K562 (cell line): ENCODE measurements around the gene LSM4. TPM values are rescaled to one million over a fixed set of nuclear protein-coding genes. Genes with fewer than 3 reads are reported as not detected.

ENCODE experiments used
- GATAD2A ChIP-seq: fragments of 450-650 bp; IDR thresholded peaks from 2 replicates; pipeline ENCODE4 v1.6.1; 2017
- MECOM ChIP-seq: fragments of 250-450 bp; sonication (Bioruptor Pico); IDR thresholded peaks from 2 replicates; pipeline ENCODE4 v1.8.0; 2022; ENCODE audit warnings: inconsistent platforms
- POLR2AphosphoS5 ChIP-seq: IDR thresholded peaks from 2 replicates; pipeline ENCODE4 v1.6.1; 2011; ENCODE audit warnings: mild to moderate bottlenecking, low read depth, low read length, moderate library complexity; ENCODE audit not compliant: control insufficient read depth, insufficient read depth
- TCFL5 ChIP-seq: fragments of 250-450 bp; sonication (Bioruptor Pico); conservative IDR thresholded peaks from 2 replicates; pipeline ENCODE4 v1.6.1; 2021; ENCODE audit warnings: mild to moderate bottlenecking, moderate library complexity, matching md5 sums
- XRCC3 ChIP-seq: fragments of 450-650 bp; IDR thresholded peaks from 2 replicates; pipeline ENCODE4 v1.6.1; 2017; ENCODE audit warnings: mild to moderate bottlenecking, moderate library complexity
- ZNF717 ChIP-seq: fragments of 250-450 bp; sonication (Bioruptor Pico); IDR thresholded peaks from 2 replicates; pipeline ENCODE4 v1.5.0; 2021
- polyA plus RNA-seq, 8 experiments: library from polyadenylated mRNA; depleted of rRNA in 4 of 8; stranded (reverse) in 5 of 8; unstranded in 3 of 8; fragments of >200 nt; fragmentation: Nextera tagmentation in 2 of 8; fragmentation: Illumina TruSeq in 1 of 8; extraction: Ambion mirVana in 2 of 8; extraction: Trizol in 1 of 8; gene quantifications; 2 replicates each; pipeline versions ENCODE4 v1.2.1 to v1.2.3, GENCODE V29; 2011 to 2014; ENCODE audit warnings: inconsistent platforms in 1 of 8, missing spikeins in 1 of 8
- total RNA-seq, 7 experiments: library from RNA; depleted of rRNA in 6 of 7; stranded (reverse); fragments of >200 nt in 6 of 7; fragmentation: Illumina TruSeq in 2 of 7; extraction: Trizol in 2 of 7; gene quantifications; 2 replicates each; pipeline versions ENCODE4 v1.2.1 to v1.2.3, GENCODE V29; 2011 to 2021; ENCODE audit warnings: low replicate concordance in 1 of 7
- TF ChIP-seq, protein P1 (sequence below): sonication (generic); formaldehyde crosslinking; IDR thresholded peaks from 2 replicates; pipeline ENCODE4 v1.8.0; 2023; ENCODE audit warnings: mild to moderate bottlenecking, missing genetic modification reagents
- TF ChIP-seq, protein P2 (sequence below): fragments of 250-450 bp; sonication (Bioruptor Pico); IDR thresholded peaks from 2 replicates; pipeline ENCODE4 v1.4.0; 2020
- TF ChIP-seq, protein P3 (sequence below): fragments of 200-800 bp; sonication (Bioruptor generic); IDR thresholded peaks from 2 replicates; pipeline ENCODE4 v1.6.1; 2016; ENCODE audit warnings: missing genetic modification characterization, missing compliant biosample characterization

The LSM4 gene
- total and polyA plus RNA-seq, 9 of the 15 experiments (the other 6 are each of a cell fraction or from before 2014, with no cell fraction given), result 11.9 to 763 (median 202) TPM

DNA sequence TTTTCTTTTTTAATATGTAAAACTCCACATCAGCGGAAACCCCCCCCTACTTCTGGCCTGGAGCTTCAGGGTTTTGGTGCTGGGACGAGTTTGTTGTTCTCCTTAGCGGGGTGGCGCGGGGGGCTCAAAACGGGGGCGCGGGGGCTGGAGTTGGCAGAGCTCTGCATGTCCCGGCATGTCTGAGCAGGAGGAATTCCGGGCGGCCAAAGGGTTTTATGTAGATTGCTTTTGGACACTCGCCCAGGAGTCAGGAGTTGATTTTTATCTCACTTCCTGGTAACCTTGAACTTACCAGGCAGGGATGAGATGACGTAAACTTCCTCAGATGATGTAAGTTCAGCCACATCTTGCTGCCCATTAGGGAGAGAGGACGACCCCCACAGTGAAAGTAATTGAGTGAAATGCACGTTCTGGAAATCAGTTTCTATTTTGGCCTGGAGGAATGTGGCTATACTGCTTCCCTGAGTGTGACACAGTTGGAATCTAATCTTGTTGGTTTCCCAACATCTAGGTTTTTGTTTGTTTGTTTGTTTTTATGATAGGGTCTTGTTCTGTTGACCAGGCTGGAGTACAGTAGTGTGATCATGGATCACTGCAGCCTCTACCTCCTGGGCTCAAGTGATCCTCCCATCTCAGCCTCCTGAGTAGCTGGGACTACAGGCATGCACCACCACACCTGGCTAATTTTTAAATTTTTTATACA, 42.1 kb upstream of the LSM4 start (continued):
- TF ChIP-seq TCFL5, result peak; percentile 69; the same call in 1 of the 2 replicates
- peak; percentile 82 for TF ChIP-seq MECOM (CRISPR knock-in tag)
- TF ChIP-seq, protein P1, sequence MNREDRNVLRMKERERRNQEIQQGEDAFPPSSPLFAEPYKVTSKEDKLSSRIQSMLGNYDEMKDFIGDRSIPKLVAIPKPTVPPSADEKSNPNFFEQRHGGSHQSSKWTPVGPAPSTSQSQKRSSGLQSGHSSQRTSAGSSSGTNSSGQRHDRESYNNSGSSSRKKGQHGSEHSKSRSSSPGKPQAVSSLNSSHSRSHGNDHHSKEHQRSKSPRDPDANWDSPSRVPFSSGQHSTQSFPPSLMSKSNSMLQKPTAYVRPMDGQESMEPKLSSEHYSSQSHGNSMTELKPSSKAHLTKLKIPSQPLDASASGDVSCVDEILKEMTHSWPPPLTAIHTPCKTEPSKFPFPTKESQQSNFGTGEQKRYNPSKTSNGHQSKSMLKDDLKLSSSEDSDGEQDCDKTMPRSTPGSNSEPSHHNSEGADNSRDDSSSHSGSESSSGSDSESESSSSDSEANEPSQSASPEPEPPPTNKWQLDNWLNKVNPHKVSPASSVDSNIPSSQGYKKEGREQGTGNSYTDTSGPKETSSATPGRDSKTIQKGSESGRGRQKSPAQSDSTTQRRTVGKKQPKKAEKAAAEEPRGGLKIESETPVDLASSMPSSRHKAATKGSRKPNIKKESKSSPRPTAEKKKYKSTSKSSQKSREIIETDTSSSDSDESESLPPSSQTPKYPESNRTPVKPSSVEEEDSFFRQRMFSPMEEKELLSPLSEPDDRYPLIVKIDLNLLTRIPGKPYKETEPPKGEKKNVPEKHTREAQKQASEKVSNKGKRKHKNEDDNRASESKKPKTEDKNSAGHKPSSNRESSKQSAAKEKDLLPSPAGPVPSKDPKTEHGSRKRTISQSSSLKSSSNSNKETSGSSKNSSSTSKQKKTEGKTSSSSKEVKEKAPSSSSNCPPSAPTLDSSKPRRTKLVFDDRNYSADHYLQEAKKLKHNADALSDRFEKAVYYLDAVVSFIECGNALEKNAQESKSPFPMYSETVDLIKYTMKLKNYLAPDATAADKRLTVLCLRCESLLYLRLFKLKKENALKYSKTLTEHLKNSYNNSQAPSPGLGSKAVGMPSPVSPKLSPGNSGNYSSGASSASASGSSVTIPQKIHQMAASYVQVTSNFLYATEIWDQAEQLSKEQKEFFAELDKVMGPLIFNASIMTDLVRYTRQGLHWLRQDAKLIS (CRISPR knock-in tag), result no peak
- TF ChIP-seq GATAD2A, result peak; percentile 62; the same call in 1 of the 2 replicates
- no peak for TF ChIP-seq ZNF717 (CRISPR knock-in tag)
- TF ChIP-seq, protein P2, sequence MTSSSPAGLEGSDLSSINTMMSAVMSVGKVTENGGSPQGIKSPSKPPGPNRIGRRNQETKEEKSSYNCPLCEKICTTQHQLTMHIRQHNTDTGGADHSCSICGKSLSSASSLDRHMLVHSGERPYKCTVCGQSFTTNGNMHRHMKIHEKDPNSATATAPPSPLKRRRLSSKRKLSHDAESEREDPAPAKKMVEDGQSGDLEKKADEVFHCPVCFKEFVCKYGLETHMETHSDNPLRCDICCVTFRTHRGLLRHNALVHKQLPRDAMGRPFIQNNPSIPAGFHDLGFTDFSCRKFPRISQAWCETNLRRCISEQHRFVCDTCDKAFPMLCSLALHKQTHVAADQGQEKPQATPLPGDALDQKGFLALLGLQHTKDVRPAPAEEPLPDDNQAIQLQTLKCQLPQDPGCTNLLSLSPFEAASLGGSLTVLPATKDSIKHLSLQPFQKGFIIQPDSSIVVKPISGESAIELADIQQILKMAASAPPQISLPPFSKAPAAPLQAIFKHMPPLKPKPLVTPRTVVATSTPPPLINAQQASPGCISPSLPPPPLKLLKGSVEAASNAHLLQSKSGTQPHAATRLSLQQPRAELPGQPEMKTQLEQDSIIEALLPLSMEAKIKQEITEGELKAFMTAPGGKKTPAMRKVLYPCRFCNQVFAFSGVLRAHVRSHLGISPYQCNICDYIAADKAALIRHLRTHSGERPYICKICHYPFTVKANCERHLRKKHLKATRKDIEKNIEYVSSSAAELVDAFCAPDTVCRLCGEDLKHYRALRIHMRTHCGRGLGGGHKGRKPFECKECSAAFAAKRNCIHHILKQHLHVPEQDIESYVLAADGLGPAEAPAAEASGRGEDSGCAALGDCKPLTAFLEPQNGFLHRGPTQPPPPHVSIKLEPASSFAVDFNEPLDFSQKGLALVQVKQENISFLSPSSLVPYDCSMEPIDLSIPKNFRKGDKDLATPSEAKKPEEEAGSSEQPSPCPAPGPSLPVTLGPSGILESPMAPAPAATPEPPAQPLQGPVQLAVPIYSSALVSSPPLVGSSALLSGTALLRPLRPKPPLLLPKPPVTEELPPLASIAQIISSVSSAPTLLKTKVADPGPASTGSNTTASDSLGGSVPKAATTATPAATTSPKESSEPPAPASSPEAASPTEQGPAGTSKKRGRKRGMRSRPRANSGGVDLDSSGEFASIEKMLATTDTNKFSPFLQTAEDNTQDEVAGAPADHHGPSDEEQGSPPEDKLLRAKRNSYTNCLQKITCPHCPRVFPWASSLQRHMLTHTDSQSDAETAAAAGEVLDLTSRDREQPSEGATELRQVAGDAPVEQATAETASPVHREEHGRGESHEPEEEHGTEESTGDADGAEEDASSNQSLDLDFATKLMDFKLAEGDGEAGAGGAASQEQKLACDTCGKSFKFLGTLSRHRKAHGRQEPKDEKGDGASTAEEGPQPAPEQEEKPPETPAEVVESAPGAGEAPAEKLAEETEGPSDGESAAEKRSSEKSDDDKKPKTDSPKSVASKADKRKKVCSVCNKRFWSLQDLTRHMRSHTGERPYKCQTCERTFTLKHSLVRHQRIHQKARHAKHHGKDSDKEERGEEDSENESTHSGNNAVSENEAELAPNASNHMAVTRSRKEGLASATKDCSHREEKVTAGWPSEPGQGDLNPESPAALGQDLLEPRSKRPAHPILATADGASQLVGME (CRISPR knock-in tag), result no peak
- TF ChIP-seq POLR2AphosphoS5, result peak; percentile 53; the same call in 1 of the 2 replicates
- no peak for TF ChIP-seq XRCC3
- TF ChIP-seq, protein P3, sequence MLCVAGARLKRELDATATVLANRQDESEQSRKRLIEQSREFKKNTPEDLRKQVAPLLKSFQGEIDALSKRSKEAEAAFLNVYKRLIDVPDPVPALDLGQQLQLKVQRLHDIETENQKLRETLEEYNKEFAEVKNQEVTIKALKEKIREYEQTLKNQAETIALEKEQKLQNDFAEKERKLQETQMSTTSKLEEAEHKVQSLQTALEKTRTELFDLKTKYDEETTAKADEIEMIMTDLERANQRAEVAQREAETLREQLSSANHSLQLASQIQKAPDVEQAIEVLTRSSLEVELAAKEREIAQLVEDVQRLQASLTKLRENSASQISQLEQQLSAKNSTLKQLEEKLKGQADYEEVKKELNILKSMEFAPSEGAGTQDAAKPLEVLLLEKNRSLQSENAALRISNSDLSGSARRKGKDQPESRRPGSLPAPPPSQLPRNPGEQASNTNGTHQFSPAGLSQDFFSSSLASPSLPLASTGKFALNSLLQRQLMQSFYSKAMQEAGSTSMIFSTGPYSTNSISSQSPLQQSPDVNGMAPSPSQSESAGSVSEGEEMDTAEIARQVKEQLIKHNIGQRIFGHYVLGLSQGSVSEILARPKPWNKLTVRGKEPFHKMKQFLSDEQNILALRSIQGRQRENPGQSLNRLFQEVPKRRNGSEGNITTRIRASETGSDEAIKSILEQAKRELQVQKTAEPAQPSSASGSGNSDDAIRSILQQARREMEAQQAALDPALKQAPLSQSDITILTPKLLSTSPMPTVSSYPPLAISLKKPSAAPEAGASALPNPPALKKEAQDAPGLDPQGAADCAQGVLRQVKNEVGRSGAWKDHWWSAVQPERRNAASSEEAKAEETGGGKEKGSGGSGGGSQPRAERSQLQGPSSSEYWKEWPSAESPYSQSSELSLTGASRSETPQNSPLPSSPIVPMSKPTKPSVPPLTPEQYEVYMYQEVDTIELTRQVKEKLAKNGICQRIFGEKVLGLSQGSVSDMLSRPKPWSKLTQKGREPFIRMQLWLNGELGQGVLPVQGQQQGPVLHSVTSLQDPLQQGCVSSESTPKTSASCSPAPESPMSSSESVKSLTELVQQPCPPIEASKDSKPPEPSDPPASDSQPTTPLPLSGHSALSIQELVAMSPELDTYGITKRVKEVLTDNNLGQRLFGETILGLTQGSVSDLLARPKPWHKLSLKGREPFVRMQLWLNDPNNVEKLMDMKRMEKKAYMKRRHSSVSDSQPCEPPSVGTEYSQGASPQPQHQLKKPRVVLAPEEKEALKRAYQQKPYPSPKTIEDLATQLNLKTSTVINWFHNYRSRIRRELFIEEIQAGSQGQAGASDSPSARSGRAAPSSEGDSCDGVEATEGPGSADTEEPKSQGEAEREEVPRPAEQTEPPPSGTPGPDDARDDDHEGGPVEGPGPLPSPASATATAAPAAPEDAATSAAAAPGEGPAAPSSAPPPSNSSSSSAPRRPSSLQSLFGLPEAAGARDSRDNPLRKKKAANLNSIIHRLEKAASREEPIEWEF, result no peak
